Right ventricle myocardium inferior (tissue), 1 donor: ENCODE data around the gene SMKR1. TPM values are rescaled to one million over a fixed set of nuclear protein-coding genes. Genes with fewer than 3 reads are reported as not detected.
"Not testable (repeated sequence)": the region's sequence is repeated elsewhere in the genome, so short reads cannot be mapped to it uniquely, and the experiment has no call there.

Source experiments
- ATAC-seq: fragments of 200-7000 bp; cut with Tn5 transposase; one replicate; pipeline ENCODE4 v1.9.1; 2020; ENCODE audit warnings: mild to moderate bottlenecking, moderate library complexity
- DNase-seq: peaks from one replicate; pipeline ENCODE4 v3.0.0; 2021; ENCODE audit errors: missing footprints
- intact Hi-C: fragments of 100-400 bp; cut with DNase I; formaldehyde crosslinking; loops from one replicate; pipeline ENCODE4 v1.11.0; 2022
- long read RNA-seq: library from polyadenylated mRNA; unstranded; transcript quantifications from one replicate; pipeline ENCODE4 v2.0.0, GENCODE V29; 2021
- total RNA-seq: library from RNA; stranded (reverse); fragmentation: NEBNext Ultra II Directional; extraction: Animal tissue kit (Norgen Biotek cat#: 25700); gene quantifications from one replicate; pipeline ENCODE4 v1.2.1, GENCODE V29; 2021
- donor health status: DM: no; HTN: yes; CAD: no; lungs with severe emphysema.

Gene SMKR1
- total RNA-seq: not detected
- long read RNA-seq: 0 reads

- DNase-seq: peak; percentile 90
- ATAC-seq: peak; percentile 89
- intact Hi-C loops: loop anchor here (10.0 kb wide), 1 partner anchor 143 kb away; no protein-coding TSS in a partner anchor
Observed at GRCh38 chr7:129501760-129502707, at the start of gene SMKR1. SMKR1 (plus strand) TSS chr7:129502531; CDS start chr7:129502825, 294 bp downstream.

- ATAC-seq (no peak), DNase-seq (no peak)
- intact Hi-C loops: no loop called here
Observed at GRCh38 chr7:129452589-129453231, 49.6 kb upstream of the SMKR1 start.

- intact Hi-C loops: no loop called here
- DNase-seq (no peak), ATAC-seq (peak; percentile 82)
Observed at GRCh38 chr7:129453510-129454248, 48.7 kb upstream of the SMKR1 start.

- intact Hi-C loops: no loop called here
- peak; percentile 24 for ATAC-seq
- no peak for DNase-seq
Observed at GRCh38 chr7:129454249-129454551, 48.1 kb upstream of the SMKR1 start.

GRCh38 chr7:129456421-129456820 lies 45.9 kb upstream of the SMKR1 start:
- no peak for DNase-seq
- ATAC-seq: no peak
- intact Hi-C loops: no loop called here

- intact Hi-C loops: no loop called here
- ATAC-seq (no peak), DNase-seq (no peak)
Observed at GRCh38 chr7:129457101-129457500, 45.2 kb upstream of the SMKR1 start.

- no peak for DNase-seq
- no peak for ATAC-seq
- intact Hi-C loops: no loop called here
Observed at GRCh38 chr7:129458171-129458570, 44.2 kb upstream of the SMKR1 start.

- intact Hi-C loops: no loop called here
- ATAC-seq (no peak), DNase-seq (no peak)
Observed at GRCh38 chr7:129461809-129462208, 40.5 kb upstream of the SMKR1 start.

GRCh38 chr7:129462420-129462819 lies 39.9 kb upstream of the SMKR1 start:
- intact Hi-C loops: no loop called here
- ATAC-seq: no peak
- DNase-seq: no peak

- ATAC-seq (peak; percentile 18), DNase-seq (no peak)
- intact Hi-C loops: no loop called here
Observed at GRCh38 chr7:129464194-129464593, 38.1 kb upstream of the SMKR1 start.

- no peak for ATAC-seq
- intact Hi-C loops: no loop called here
- DNase-seq: no peak
Observed at GRCh38 chr7:129465080-129465479, 37.3 kb upstream of the SMKR1 start.

GRCh38 chr7:129466796-129467195 lies 35.5 kb upstream of the SMKR1 start:
- DNase-seq (no peak), ATAC-seq (no peak)
- intact Hi-C loops: no loop called here

GRCh38 chr7:129468087-129468486 lies 34.2 kb upstream of the SMKR1 start:
- DNase-seq (no peak), ATAC-seq (no peak)
- intact Hi-C loops: no loop called here

- intact Hi-C loops: no loop called here
- ATAC-seq (no peak), DNase-seq (no peak)
Observed at GRCh38 chr7:129468547-129468946, 33.8 kb upstream of the SMKR1 start.

GRCh38 chr7:129469930-129470329 lies 32.4 kb upstream of the SMKR1 start:
- ATAC-seq (no peak), DNase-seq (no peak)
- intact Hi-C loops: loop anchor here (2.0 to 5.0 kb wide), 2 partner anchors 38 to 251 kb away; partner anchors contain the start of gene STRIP2

- no peak for DNase-seq
- intact Hi-C loops: loop anchor here (2.0 to 5.0 kb wide), 2 partner anchors 38 to 252 kb away; partner anchors contain the start of gene STRIP2
- ATAC-seq: no peak
Observed at GRCh38 chr7:129470411-129470810, 31.9 kb upstream of the SMKR1 start.

GRCh38 chr7:129471402-129471827 lies 30.9 kb upstream of the SMKR1 start:
- intact Hi-C loops: loop anchor here (2.0 to 5.0 kb wide), 2 partner anchors 39 to 253 kb away; partner anchors contain the start of gene STRIP2
- no peak for ATAC-seq
- DNase-seq: no peak

- DNase-seq, ATAC-seq, intact Hi-C loops: not testable (repeated sequence)
Observed at GRCh38 chr7:129475931-129476330, 26.4 kb upstream of the SMKR1 start.

- ATAC-seq, intact Hi-C loops, DNase-seq: not testable (repeated sequence)
Observed at GRCh38 chr7:129476398-129476797, 25.9 kb upstream of the SMKR1 start.
